Measurements from ENCODE around the gene RBFOX1.

The RBFOX1 gene

DNA sequence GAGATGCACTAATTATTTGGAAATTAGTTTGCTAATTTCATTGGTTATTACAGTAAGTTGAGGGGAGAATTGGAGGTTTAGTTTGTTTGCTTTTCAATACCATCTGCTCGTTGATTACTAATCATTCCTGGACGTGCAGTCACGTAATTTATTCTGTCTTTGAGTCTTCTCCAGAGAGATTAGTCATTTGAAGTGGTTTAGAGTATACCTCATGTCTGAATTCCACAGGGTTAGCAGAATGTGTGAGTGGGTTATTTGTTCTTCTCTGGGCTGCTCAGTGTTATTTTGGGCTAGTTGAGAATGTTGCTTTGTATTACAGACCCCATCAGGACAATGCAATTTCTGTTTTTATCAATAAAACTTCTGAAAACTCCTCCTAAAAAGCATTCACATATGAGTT is 265.0 kb downstream of the RBFOX1 start:
- no peak for DNase-seq (ENCODE audit: low read depth in 2 of 2)

DNA sequence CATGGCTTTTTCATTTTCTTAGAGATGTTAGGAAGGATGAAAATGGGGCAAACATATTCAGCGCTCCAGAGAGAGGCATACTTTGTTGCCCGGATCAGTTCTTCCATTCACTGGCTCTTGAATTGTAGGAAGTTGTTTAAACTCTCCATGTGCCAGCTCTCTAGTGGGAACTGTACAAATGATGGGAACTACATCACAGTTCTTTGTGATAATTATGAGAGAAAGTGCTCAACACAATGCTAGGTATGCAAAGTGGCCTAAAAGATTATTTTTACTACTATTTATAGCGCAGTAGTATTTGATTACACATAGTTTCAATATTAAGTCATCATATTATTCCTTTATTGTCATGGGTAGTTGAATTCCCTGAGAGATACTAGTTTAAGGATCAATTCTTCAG is 268.5 kb downstream of the RBFOX1 start:
- no peak for DNase-seq (ENCODE audit: low read depth in 2 of 2)

DNA sequence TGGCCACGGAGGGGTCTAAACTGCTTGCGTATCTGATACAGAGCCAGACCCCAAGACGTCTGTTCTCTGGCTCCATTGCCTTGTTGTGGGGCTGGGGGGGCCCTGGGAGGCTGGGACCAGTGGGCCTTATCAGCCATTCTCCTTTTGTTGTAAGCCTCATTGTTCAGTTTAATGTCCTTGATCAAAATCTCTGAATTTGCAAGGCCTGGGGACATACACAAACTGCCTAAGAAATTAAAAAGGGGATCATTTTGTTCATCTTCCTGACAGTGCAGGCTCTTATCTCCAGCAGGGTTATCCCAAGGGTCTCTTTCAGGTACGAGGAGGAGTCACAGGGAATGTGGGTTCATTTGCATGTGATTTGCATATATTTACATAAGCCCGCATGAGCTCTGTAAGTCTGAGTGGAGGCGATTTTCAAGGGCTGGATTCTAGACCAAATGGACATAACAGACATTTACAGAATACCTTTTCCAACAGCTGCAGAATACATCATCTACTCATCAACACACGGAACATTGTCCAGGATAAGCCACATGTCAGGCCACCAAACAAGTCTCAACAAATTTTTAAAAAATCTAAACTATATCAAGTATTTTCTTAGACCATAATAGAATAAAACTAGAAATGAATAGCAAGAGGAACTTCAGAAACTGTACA is 269.8 kb downstream of the RBFOX1 start:
- DNase-seq (ENCODE audit: low read depth in 2 of 2): no peak

DNA sequence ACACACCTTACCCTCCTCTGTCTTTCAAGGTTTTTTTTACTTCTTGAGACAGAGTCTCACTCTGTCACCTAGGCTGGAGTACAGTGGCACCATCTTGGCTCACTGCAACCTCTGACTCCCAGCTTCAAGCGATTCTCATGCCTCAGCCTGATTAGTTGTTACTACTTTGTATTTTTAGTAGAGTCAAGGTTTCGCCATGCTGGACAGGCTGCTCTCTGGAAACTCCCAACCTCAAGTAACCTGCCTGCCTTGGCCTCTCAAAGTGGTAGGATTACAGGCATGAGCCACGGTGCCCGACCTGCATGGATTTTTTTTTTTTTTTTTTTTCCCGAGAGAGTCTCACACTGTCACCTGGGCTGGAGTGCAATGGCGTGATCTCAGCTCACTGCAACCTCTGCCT is 273.2 kb downstream of the RBFOX1 start:
- DNase-seq (ENCODE audit: low read depth in 2 of 2): no peak

DNA sequence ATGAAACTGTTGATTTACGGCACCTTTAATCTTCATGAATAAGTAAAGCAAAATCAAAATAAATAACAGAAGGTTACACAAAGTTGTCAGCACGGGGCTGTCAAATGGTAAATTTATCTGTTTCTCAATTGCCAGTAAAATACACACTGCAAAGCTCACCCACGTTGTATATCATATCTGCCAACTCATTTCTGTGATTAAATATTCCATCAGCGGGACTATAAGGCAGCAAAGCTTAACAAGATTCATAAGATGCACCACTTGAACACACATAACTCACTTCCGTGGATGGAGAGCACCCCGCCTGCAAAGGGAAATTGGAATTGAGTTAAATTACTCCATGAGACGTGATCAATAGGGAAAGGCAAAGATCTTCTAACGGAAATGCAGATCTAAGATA is 280.0 kb downstream of the RBFOX1 start:
- no peak for DNase-seq (ENCODE audit: low read depth in 2 of 2)

DNA sequence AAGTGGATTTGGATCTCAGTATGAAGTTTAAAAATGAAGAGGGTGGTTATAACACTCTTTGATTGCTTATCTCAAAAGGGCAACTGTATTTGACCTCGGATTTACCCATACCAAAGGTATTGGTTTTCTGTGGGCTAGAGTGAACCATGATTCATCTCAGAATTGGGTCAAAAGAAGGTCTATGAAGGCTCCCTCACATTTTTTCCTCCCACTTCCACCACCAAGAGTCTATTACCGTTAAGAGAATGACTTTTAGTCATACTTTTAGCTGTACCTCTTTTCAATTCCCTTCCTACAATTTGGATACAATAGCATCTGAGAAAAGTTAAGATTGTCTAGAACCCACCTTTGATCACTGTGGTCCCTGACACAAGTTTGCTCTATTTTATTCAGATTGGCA is 280.9 kb downstream of the RBFOX1 start:
- DNase-seq (ENCODE audit: low read depth in 2 of 2): no peak

DNA sequence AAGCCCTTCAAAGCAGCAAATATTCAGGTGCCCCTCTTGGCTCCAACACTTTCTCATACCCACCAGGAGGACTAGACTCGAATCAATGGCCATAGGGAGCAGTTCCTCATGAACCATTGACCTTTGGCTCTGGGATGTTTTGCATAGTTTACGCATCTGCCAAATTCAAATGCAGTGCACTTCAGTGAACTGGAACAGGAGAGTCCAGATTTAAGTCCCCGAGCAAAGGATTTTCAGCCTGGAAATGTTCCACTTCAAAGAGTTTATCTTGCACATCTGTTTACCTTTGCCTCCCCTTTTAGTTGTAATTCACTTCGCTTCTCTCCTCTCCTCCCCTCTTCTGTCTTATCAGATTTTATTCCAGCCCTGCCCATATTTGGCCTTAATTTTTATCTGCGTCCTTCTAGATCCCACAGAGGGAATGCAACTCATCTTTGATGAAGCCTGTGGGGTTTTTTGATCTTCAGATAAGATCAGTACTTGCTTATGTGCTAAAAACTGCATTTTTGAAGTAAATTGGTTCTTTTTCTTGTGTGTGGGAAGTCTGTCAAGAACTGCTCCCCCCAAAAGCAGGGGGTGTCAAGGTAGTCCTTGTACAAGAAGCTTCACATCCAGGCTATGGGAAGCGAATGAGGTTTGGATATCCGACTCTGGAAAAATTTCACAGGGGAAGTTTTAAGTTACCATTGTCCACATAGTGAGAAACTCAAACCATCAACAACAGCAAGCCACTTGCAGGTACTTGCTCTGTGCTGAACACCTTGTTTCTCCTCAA is 281.6 kb downstream of the RBFOX1 start:
- DNase-seq (ENCODE audit: low read depth in 2 of 2): no peak

DNA sequence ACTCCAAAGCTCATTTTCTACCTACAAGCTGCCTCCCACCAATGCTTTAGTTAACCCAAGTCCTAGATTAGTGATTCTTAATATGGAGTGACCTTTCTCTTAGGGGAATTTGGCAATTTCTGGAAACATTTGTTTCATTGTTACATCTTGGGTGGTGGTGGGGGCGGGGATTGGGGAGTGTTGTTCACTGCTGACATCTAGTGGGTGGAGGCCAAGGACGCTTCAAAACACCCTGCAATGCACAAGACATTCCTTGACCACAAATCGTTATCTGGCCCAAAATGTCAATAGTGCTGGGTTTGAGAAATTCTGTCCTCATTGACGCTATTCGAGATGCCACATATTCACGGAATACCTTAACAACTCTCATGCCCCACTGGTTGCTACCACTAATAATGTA is 282.9 kb downstream of the RBFOX1 start:
- no peak for DNase-seq (ENCODE audit: low read depth in 2 of 2)

DNA sequence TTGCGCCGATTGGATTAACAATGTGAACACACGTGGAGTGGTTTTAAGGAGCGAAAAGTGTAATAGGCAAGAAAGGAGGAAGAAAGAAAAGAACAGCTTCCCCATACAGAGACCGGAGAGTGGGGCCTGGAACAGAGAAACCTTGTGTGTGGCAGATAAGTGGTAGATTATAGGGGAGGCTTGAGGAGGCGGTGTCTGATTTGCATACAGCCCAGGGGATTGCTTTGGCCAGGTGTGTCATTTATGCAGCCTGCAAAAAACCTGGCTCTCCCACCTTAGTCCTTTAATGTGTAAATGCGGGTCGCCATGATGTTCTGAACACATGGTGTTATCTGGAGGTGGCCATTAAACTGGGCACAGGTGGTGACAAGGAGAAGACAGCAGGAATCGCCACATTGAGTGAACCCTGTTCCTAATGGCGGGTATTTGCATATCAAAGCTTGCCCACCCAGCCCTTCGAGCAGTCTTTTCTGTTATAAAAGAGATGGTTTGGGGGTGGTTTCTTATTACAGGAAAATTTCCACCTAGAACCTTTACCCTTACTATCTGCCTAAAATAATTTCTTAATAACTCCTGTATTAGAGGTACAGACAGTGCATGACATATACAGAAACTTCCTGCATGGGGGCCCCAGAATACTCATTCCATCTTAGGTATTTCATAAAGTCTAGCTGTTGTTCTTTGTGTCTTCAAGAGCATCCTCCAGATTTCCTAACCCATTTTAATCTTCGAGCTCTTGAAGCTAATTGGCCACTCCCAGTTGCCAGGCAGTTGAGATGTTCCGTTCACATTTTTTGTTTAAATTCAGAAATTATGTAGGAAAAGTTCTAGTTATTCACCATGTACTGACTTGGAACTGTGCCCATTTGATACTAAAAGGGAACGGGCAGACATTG is 292.5 kb downstream of the RBFOX1 start:
- no peak for DNase-seq (ENCODE audit: low read depth in 2 of 2)

DNA sequence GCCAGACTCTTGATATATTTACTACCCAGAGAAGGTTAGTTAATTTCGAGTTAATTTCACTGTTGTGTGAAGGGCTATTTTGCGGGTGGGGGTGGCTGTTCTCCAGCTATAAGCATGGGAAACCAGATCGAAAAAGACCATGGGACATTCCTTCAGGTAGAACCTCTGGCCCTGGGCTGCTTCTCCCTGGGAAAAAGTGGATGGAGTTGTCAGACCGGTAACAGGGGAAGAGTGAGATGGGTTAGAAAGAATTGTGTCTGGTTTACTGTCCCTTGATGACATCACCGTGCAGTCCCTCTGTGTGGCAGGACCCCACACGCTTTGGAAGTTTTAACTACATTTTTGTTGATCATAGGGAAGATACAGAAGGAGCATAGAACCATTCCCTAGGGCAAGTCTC is 296.3 kb downstream of the RBFOX1 start:
- DNase-seq (ENCODE audit: low read depth in 2 of 2): no peak

DNA sequence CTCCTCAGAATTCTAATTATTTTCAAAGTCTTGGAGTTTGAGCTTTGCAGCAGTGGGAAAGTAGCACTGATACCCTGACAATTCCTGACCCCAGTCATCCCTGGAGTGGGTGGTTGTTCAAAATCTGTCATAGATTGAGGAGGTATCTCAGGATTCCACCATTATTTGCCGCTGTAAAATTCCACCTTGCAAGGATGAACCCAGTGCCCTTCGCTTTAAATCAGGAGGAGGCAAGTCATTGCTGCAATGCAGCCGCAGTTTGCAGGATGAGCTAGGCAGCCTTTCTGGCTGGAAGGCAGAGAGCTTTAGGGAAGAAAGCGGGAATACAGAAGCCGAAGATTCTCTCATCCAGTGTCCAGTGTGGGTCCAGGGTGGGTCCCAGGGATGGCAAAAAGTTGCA is 296.9 kb downstream of the RBFOX1 start:
- no peak for DNase-seq (ENCODE audit: low read depth in 2 of 2)

DNA sequence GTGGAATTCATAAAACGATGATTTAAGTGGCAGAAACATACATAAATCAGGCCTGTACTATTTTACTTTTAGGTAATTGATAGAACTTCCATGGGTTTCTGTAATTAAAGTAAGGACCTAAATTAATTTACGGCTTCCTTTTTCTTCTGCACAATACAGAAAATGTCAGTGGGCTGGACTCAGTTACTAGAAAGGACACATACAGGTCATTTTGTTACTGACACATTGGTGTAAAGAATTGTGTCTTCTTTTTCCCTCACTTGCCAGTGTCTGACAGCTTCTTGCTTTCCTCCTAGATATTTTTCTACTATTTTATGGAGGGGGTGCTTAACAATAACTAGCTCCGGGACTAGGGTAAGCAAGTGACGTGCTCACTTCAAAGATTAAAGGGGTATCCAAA is 304.8 kb downstream of the RBFOX1 start:
- DNase-seq (ENCODE audit: low read depth in 2 of 2): no peak

DNA sequence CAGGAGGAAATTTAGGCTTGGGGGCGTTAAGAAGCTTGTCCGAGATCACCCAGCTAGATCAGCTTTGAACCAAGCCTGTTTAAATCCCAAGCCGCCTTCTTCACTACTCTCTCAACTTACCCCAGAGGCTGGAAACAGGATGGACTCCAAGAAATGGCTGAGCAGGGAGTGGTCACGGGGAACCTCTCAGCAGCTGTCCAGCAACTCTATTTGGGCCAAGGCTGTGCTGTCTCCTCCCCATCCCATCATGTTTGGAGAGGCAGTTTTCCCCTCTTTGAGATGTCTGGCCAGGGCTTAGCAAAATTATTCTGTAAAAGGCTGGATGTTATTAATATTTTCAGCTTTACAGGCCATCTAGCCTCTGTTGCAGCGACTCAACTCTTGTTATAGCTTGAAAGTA is 305.7 kb downstream of the RBFOX1 start:
- no peak for DNase-seq (ENCODE audit: low read depth in 2 of 2)

DNA sequence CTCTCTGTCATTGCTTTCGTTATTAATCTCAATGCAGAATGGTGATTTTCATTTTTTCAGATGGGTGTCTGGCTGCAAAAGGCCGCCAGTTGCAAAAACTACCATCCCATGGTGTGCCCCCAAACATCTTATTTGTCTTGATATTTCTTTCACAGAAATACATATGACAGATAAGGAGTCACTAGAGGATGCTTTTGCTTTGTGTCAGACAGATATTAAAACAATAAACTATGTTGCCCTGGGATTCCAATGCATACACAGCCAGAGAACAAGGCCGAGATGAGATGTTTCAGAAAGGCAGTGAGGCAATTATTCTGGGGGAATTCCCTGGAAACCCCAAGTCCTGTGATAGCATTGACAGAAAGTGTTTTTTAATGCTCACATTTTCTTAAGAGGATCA is 307.7 kb downstream of the RBFOX1 start:
- DNase-seq (ENCODE audit: low read depth in 2 of 2): no peak

DNA sequence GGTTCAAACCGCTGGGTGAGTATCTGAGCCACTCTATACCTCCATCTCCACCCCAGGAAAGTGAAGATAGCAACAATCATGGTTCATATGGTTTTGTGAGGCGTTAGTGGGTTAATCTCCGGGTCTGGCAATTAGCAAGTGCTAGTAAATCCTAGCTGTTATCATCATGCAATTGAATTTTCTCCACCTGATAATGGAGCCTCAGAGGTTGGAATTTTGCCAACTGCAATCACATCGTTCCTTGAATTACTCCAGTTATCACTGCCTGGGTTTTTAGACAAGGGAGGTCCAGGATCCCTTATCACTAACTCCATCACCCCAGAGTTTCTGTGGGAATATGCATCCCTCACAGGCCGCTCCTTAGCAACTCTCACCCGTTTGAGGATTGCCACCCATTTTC is 311.5 kb downstream of the RBFOX1 start:
- DNase-seq (ENCODE audit: low read depth in 2 of 2): no peak

DNA sequence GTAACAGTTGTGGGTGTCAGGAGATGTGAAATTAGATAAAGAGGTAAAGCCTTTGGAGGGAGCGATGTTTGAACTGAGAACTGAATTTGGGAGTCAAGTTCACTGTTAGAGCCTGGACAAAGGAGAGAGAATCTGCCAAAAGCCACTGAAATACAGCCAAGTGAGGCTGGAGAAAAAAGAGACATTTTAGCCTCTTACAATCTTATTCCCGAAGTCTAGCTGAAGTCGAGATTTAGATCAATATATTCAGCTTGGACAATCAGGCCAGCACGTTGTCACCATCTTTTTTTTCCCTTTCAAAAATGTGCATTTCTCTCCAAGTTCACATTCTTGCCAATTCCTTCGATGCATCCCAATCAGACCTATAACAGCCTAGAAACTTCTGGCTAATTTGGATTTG is 312.2 kb downstream of the RBFOX1 start:
- no peak for DNase-seq (ENCODE audit: low read depth in 2 of 2)

DNA sequence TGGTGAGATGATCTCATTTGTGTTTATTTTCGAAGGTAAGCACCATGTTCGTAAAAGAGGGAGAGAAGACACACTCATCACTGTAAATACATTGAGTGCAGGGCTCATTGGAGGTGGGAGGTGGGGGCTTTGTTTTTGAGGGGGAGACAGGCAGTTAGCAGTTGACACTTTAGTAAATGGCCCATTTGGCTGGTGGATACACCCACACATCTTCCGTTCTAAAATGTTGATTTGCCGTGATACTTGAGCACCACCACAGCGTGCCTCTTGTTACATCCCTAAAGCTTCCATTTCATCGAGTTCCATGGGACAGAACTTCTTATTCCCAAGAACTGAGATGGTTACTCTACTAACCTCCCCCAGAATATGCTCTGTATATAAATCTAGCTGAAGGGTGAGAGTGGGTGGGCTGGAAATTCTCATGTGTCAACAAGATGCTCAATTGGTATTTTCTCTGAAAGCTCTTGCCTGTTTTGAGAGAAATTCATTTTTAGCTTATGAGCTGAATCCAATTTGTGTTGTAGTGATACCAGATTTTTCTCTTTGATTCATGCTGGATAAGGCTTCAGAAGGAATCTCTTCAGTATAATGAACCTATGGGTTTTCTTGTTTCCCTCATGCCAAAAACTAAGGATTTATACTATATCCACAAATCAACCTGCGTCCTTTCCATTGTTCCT is 314.3 kb downstream of the RBFOX1 start:
- no peak for DNase-seq (ENCODE audit: low read depth in 2 of 2)

DNA sequence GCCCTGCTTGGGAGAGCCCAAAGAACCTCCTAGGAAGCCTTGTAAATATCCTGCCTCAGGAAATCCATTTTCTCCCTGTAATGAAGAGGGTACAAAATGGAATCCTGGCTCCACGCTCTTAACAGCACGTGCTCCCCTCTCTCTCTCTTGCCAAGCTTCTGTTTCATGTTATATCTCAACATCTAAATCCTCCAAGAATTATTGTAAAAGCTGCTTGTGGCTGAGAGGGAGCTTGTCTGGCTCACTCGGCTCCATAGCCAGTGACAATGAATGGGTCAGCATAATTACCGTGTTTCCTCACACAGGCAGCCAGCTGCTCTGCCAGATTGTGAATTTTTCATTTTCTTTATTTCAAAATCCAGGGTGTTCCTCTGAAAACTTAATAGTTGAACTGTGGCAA is 317.8 kb downstream of the RBFOX1 start:
- no peak for DNase-seq (ENCODE audit: low read depth in 2 of 2)

DNA sequence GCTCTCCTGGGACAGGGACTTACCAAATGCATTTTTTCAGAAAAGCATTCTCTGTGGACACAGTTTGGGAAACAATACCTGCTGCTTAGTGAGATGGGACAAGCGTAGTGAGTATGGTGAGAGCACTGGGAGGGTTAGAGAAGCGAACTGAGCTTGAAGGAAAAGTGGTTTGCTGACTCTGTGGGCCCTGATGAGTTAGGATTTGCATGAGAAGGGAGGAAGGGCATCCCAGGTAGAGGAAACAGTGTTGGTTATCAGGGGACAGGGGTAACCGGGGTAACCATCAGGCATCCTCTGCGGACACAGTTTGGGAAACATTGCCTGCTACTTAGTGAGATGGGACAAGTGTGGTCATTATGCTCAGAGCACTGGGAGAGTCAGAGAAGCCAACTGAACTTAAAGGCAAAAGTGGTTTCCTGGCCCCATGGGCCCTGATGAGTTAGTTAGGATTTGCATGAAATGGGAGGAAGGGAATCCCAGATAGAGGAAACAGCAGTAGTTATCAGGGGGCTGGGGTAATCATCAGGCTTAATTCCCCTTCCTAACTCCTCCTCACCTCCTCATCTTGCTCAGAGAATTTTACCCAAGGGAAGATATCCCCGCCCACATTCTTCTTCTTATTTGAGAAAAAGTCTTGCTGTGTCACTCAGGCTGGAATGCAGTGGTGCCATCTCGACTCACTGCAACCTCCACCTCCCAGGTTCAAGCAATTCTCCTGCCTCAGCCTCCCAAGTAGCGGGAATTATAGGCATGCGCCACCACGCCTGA is 319.3 kb downstream of the RBFOX1 start:
- no peak for DNase-seq (ENCODE audit: low read depth in 2 of 2)

DNA sequence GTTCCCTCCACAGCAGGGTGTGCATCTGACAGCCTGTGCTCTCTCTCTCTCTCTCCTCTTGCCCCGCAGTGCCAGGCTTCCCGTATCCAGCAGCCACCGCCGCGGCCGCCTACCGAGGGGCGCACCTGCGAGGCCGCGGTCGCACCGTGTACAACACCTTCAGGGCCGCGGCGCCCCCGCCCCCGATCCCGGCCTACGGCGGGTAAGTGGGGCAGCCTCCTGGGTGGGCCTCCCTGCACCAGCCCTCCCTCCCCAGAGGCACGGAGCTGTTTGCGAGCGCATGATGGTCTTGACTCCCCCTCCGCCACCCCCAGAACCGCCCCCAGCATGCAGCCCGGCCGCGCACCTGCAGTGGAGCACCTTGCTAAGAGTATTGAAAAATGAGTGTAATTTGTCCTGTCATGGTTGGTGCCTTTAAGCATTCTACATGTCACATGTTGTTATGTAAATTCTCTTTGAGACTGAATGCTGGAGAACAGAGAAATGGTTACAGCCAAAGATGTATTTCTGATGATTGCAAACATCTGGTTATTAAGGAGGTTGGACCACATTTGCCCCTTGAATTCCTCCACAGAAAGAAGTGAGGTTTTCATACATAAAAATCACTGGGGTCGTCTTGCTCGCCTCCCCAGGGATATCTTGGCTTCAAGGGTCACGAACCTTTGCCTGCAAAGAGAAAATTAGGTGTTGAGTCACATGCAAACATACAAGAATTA is 321.3 kb downstream of the RBFOX1 start:
- DNase-seq (ENCODE audit: low read depth in 2 of 2): no peak

DNA sequence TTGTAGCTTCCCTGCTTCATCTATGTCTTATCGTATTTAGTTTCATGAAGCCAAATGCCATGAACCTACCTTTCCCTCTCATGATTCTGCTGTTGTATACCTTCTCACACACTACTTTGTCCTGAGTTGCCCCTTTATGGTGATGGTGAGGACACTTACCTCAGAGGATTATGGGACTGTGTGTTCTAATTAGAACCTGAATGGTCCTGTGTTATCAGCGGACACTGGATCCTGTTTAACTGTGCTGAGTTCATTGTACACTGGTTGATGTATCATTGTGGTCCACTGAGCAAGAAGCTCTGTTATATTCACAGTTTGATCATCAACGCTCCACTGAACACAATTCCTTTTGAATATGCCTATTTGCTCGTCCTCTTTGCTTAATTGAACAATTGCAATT is 343.0 kb downstream of the RBFOX1 start:
- DNase-seq (ENCODE audit: low read depth in 2 of 2): no peak
